Chondrocyte (in vitro differentiated cells): Measurements from ENCODE around the gene TCEANC2. TPM values are rescaled to one million over a fixed set of nuclear protein-coding genes. Genes with fewer than 3 reads are reported as not detected.
"Not testable (repeated sequence)": the region's sequence is repeated elsewhere in the genome, so short reads cannot be mapped to it uniquely, and the experiment has no call there.

ENCODE experiments used
- DNase-seq: peaks from one replicate; pipeline ENCODE4 v3.0.0; 2021; ENCODE audit warnings: mixed read lengths, low spot score
- H3K27ac Mint-ChIP-seq: one replicate; pipeline ENCODE4 v1.8.0; 2021; ENCODE audit warnings: mild to moderate bottlenecking, moderate library complexity, mixed read lengths; ENCODE audit not compliant: unreplicated experiment
- H3K27me3 Mint-ChIP-seq: 2 replicates; pipeline ENCODE4 v1.8.0; 2021; ENCODE audit warnings: low read depth, mixed read lengths
- H3K36me3 Mint-ChIP-seq: 2 replicates; pipeline ENCODE4 v1.8.0; 2021; ENCODE audit warnings: low read depth, mixed read lengths
- H3K4me1 Mint-ChIP-seq: 2 replicates; pipeline ENCODE4 v1.8.0; 2021; ENCODE audit warnings: low read depth, mild to moderate bottlenecking, mixed read lengths
- H3K4me3 Mint-ChIP-seq: one replicate; pipeline ENCODE4 v1.8.0; 2021; ENCODE audit warnings: mild to moderate bottlenecking, moderate library complexity, mixed read lengths; ENCODE audit not compliant: unreplicated experiment
- H3K9me3 Mint-ChIP-seq: 2 replicates; pipeline ENCODE4 v1.8.0; 2021; ENCODE audit warnings: low read depth, mixed read lengths
- CTCF ChIP-seq: fragments of 200-600 bp; sonication (generic); IDR thresholded peaks from 2 replicates; pipeline ENCODE4 v1.5.0; 2021; ENCODE audit warnings: antibody characterized with exemption, mild to moderate bottlenecking, moderate library complexity
- total RNA-seq: library from RNA; stranded (reverse); gene quantifications from 3 replicates; pipeline ENCODE4 v1.2.1, GENCODE V29; 2021

The TCEANC2 gene
- total RNA-seq, 1 donor from 2014 or later = 4.8 TPM

- Mint-ChIP-seq H3K27me3 (no peaks in the 10 kb centered on the region), H3K27ac (no peak overlapping the region), H3K9me3 (no peaks in the 10 kb centered on the region), H3K36me3 (peaks cover 2% of the 10 kb centered on the region), H3K4me3 (no peak overlapping the region), H3K4me1 (no peaks in the 10 kb centered on the region)
- no peak for DNase-seq
- TF ChIP-seq CTCF = no peak
Observed at GRCh38 chr1:54084794-54085193, 31.4 kb downstream of the TCEANC2 start.

GRCh38 chr1:54086754-54087153 lies 33.3 kb downstream of the TCEANC2 start:
- Mint-ChIP-seq H3K27ac (no peak overlapping the region), H3K9me3 (no peaks in the 10 kb centered on the region), H3K27me3 (no peaks in the 10 kb centered on the region), H3K36me3 (peaks cover 2% of the 10 kb centered on the region), H3K4me3 (no peak overlapping the region), H3K4me1 (no peaks in the 10 kb centered on the region)
- no peak for DNase-seq
- no peak for TF ChIP-seq CTCF

GRCh38 chr1:54088385-54088784 lies 35.0 kb downstream of the TCEANC2 start:
- no peak for DNase-seq
- no peak overlapping the region for H3K27ac Mint-ChIP-seq
- no peaks in the 10 kb centered on the region for H3K4me1 Mint-ChIP-seq
- peaks cover 2% of the 10 kb centered on the region for H3K36me3 Mint-ChIP-seq
- H3K27me3 Mint-ChIP-seq = no peaks in the 10 kb centered on the region
- H3K9me3 Mint-ChIP-seq = no peaks in the 10 kb centered on the region
- no peak for TF ChIP-seq CTCF
- H3K4me3 Mint-ChIP-seq = no peak overlapping the region

GRCh38 chr1:54091666-54092065 lies 38.3 kb downstream of the TCEANC2 start:
- H3K4me1 Mint-ChIP-seq = no peaks in the 10 kb centered on the region

GRCh38 chr1:54094001-54094729 lies 40.8 kb downstream of the TCEANC2 start:
- no peaks in the 10 kb centered on the region for H3K9me3 Mint-ChIP-seq
- H3K27ac Mint-ChIP-seq = no peak overlapping the region
- no peak for DNase-seq

More at GRCh38 chr1:54091666-54092065, 38.3 kb downstream of the TCEANC2 start:
- no peak overlapping the region for H3K4me3 Mint-ChIP-seq
- peaks cover 6% of the 10 kb centered on the region for H3K36me3 Mint-ChIP-seq
- no peak for DNase-seq
- H3K9me3 Mint-ChIP-seq = no peaks in the 10 kb centered on the region
- no peak for TF ChIP-seq CTCF
- no peaks in the 10 kb centered on the region for H3K27me3 Mint-ChIP-seq
- no peak overlapping the region for H3K27ac Mint-ChIP-seq

GRCh38 chr1:54094730-54095105 lies 41.3 kb downstream of the TCEANC2 start:
- H3K4me3 Mint-ChIP-seq, H3K4me1 Mint-ChIP-seq, H3K27me3 Mint-ChIP-seq, H3K9me3 Mint-ChIP-seq, H3K27ac Mint-ChIP-seq, H3K36me3 Mint-ChIP-seq, DNase-seq: not testable (repeated sequence)

More at GRCh38 chr1:54094001-54094729, 40.8 kb downstream of the TCEANC2 start:
- Mint-ChIP-seq H3K36me3 (peaks cover 7% of the 10 kb centered on the region), H3K27me3 (no peaks in the 10 kb centered on the region), H3K4me1 (no peaks in the 10 kb centered on the region), H3K4me3 (no peak overlapping the region)
- no peak for TF ChIP-seq CTCF
